ENCODE measurements around the gene RAB9A. TPM values are rescaled to one million over a fixed set of nuclear protein-coding genes. Genes with fewer than 3 reads are reported as not detected.
A peak's percentile ranks its signal among the peaks of the same experiment; 100 is the strongest.

The RAB9A gene
- polyA plus RNA-seq, 1 of the 3 experiments (the other 2 are of a cell fraction) = 15.3 TPM

- CTCF ChIA-PET = interaction anchor here (1.2 to 1.9 kb wide), 5 partner anchors 30 to 343 kb away, joined by 3 to 5 read pairs (median 4); no protein-coding TSS in a partner anchor
- WGBS (ENCODE audit: low lambda C conversion rate) = 11% methylated on average over 13 of the region's 13 CpGs
- POLR2A ChIA-PET = interaction anchor here (2.4 kb wide), 1 partner anchor 46 kb away, joined by 8 read pairs; the partner anchor contains the start of genes OFD1 and TRAPPC2
- no peaks in the 10 kb centered on the region for H3K9me2 ChIP-seq
- 0 out of 2 replicates have a peak, but pooled peaks cover 2% of the 10 kb centered on the region for H3K9me3 ChIP-seq
- H3K9ac ChIP-seq = peak overlapping the region; percentile 94
- TF ChIP-seq YY1 (IDR thresholded peaks at IDR 0.05; ENCODE audit: low read depth) (no peak), EP300 (IDR thresholded peaks at IDR 0.05; ENCODE audit: borderline replicate concordance in 1 of 2, low read depth in 1 of 2, low read length in 1 of 2) (no peak), TEAD4 (IDR thresholded peaks at IDR 0.05; ENCODE audit: borderline replicate concordance, insufficient read depth) (no peak), RAD21 (IDR thresholded peaks at IDR 0.05; ENCODE audit: low read length) (no peak), MEF2A (IDR thresholded peaks at IDR 0.05; ENCODE audit: borderline replicate concordance, low read depth) (no peak), FOSL2 (IDR thresholded peaks at IDR 0.05; ENCODE audit: borderline replicate concordance, low read depth) (no peak), MAX (IDR thresholded peaks at IDR 0.05; ENCODE audit: low read depth) (no peak), USF2 (IDR thresholded peaks at IDR 0.05; ENCODE audit: borderline replicate concordance, low read depth, low read length) (no peak), POLR2AphosphoS5 (IDR thresholded peaks at IDR 0.05; ENCODE audit: low read depth, low read length) (no peak), FOXJ3 (CRISPR knock-in tag; IDR thresholded peaks at IDR 0.05) (no peak), GATA2 (CRISPR knock-in tag; IDR thresholded peaks at IDR 0.05) (no peak), ELF1 (IDR thresholded peaks at IDR 0.05) (no peak), TAF1 (IDR thresholded peaks at IDR 0.05; ENCODE audit: borderline replicate concordance, low read depth, low read length) (no peak), GABPA (IDR thresholded peaks at IDR 0.05; ENCODE audit: low read depth) (no peak), SIN3A (IDR thresholded peaks at IDR 0.05; ENCODE audit: borderline replicate concordance, low read depth, low read length) (no peak), NFIC (IDR thresholded peaks at IDR 0.05; ENCODE audit: borderline replicate concordance) (no peak), EZH2phosphoT487 (IDR thresholded peaks at IDR 0.05; ENCODE audit: borderline replicate concordance, low read depth) (no peak)
- H2AFZ ChIP-seq (ENCODE audit: low read depth) = peak overlapping the region; percentile 91
- H3K4me1 ChIP-seq (ENCODE audit: control insufficient read depth in 1 of 2, insufficient read depth in 2 of 2, low read depth in 1 of 2, low read length in 1 of 2) = peaks cover 0 to 11% of the 10 kb centered on the region in 2 experiments
- H3K4me2 ChIP-seq = peak overlapping the region; percentile 94
- peak overlapping the region; percentile 91 to 95 for H3K4me3 ChIP-seq (ENCODE audit: low read depth in 2 of 2, low read length in 1 of 2)
- H3K36me3 ChIP-seq (replicated peaks in 1 of 2; ENCODE audit: control insufficient read depth in 1 of 2, insufficient read depth in 2 of 2, low read length in 1 of 2) = no peaks in the 10 kb centered on the region
- no peaks in the 10 kb centered on the region; the same call in 1 of the 2 replicates for H3K27me3 ChIP-seq (ENCODE audit: insufficient read depth)
- no peaks in the 10 kb centered on the region for H3F3A ChIP-seq (replicated peaks; ENCODE audit: insufficient read depth)
- peaks cover 42% of the 10 kb centered on the region for H3K79me2 ChIP-seq (ENCODE audit: insufficient read depth)
- H3K27ac ChIP-seq (ENCODE audit: low read depth in 2 of 2, low read length in 1 of 2) = peak overlapping the region in 1 of 2 experiments; percentile 88; a peak in 1 of 4 replicates
- DNase-seq = peak; percentile 17
- peaks cover 23% of the 10 kb centered on the region for H4K20me1 ChIP-seq (ENCODE audit: insufficient read depth)
These were observed 457 bp upstream of the RAB9A start for GRCh38 chrX:13688384-13688957.

Measured in SK-N-SH (cell line).